ENCODE measurements around the gene POLE4. TPM values are rescaled to one million over a fixed set of nuclear protein-coding genes. Genes with fewer than 3 reads are reported as not detected.

POLE4 gene
- total and polyA plus RNA-seq, 9 of the 15 experiments (the other 6 are each of a cell fraction or from before 2014, with no cell fraction given) = 25.7 to 73.7 (median 57.3) TPM

DNA sequence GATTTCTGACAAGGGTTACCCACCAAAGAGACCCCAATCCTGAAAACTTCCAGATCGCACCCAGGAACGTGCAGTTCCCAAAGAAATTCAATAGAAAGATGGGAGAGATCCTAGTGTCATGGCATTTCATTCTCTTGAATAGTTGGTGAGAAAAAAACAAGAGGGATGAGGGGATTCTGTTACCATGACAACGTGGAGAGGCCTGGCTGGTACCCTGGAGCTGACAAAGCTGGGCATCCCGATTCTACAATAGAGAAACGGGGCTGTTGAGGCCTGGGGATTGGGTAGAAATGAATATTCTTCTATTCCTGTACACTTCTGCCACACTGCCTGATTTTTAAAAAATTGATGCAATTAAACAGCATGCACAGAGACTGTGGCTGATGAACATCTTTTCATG lies 41.0 kb downstream of the POLE4 start:
- DNase-seq (ENCODE audit: extremely low read depth in 1 of 4, low spot score in 3 of 4) (no peak), FAIRE-seq (no peak), ATAC-seq (no peak)
- H3K4me1 ChIP-seq (replicated peaks in 1 of 2; ENCODE audit: control insufficient read depth in 2 of 2, insufficient read depth in 2 of 2, low read length in 2 of 2) = no peaks in the 10 kb centered on the region
- intact Hi-C loops (cut with micrococcal nuclease) = no loop called here
- TF ChIP-seq, protein P1, sequence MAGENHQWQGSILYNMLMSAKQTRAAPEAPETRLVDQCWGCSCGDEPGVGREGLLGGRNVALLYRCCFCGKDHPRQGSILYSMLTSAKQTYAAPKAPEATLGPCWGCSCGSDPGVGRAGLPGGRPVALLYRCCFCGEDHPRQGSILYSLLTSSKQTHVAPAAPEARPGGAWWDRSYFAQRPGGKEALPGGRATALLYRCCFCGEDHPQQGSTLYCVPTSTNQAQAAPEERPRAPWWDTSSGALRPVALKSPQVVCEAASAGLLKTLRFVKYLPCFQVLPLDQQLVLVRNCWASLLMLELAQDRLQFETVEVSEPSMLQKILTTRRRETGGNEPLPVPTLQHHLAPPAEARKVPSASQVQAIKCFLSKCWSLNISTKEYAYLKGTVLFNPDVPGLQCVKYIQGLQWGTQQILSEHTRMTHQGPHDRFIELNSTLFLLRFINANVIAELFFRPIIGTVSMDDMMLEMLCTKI (IDR thresholded peaks at IDR 0.05; ENCODE audit: partially characterized antibody) = no peak
- peak; percentile 85 for TF ChIP-seq RFX1 (IDR thresholded peaks at IDR 0.05)
- no peak overlapping the region for H3K9ac ChIP-seq (ENCODE audit: insufficient read depth in 1 of 2, low read depth in 2 of 2, low read length in 2 of 2)
- no peak overlapping the region for H3K4me2 ChIP-seq (ENCODE audit: insufficient read depth, low read length)
- H3K79me2 ChIP-seq (ENCODE audit: control insufficient read depth, insufficient read depth, low read length) = no peaks in the 10 kb centered on the region
- H3K4me3 ChIP-seq = no peak overlapping the region
- in situ Hi-C loops (cut with MboI) = no loop called here
- CTCF ChIA-PET (ENCODE audit: low intra/inter-chr PET ratio) = no interaction called here
- 0% methylated on average over 5 of the region's 5 CpGs for WGBS (ENCODE audit: insufficient coverage, low coverage, missing lambda C conversion rate)
- no peaks in the 10 kb centered on the region for H3K27me3 ChIP-seq (ENCODE audit: control insufficient read depth in 2 of 2, insufficient read depth in 2 of 2, low read length in 2 of 2)
- no peak overlapping the region for H3K27ac ChIP-seq (ENCODE audit: extremely low read depth, low read depth, low read length)
- H3K36me3 ChIP-seq (ENCODE audit: control insufficient read depth, insufficient read depth, low read length) = no peaks in the 10 kb centered on the region
- H4K20me1 ChIP-seq (replicated peaks; ENCODE audit: control insufficient read depth, insufficient read depth, low read length) = no peaks in the 10 kb centered on the region
- no TSS peak for BruUV-seq (replicated peaks)
- no peaks in the 10 kb centered on the region for H3K9me3 ChIP-seq (replicated peaks; ENCODE audit: control insufficient read depth, insufficient read depth, low read depth, low read length)
- H2AFZ ChIP-seq (ENCODE audit: low read depth, low read length) = no peak overlapping the region
- H3K9me1 ChIP-seq (ENCODE audit: control insufficient read depth, insufficient read depth, low read length) = no peaks in the 10 kb centered on the region
- POLR2A ChIA-PET = no interaction called here

DNA sequence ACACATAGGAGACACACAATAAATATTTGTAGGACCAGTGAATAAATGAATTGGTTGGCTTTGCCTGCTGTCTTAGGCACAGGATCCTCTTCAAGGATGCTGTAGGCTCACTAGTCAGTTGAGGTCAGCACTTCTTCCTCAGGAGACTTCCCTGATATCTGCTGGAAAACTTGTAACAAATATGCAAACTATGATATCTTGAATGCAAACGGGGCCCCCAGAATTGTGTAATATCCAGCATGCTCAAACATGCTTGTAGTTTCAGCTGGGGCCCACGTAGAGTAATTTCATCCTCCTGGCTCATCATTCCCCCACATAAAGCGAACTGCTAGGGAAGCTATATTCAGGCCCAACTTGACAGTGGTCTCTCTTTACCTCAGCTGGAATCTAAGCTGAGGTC lies 43.6 kb downstream of the POLE4 start:
- ATAC-seq = no peak
- Histone ChIP-seq H3K27me3 (ENCODE audit: control insufficient read depth in 2 of 2, insufficient read depth in 2 of 2, low read length in 2 of 2) (no peaks in the 10 kb centered on the region), H3K4me3 (no peak overlapping the region), H3K9me3 (replicated peaks; ENCODE audit: control insufficient read depth, insufficient read depth, low read depth, low read length) (no peaks in the 10 kb centered on the region), H3K9me1 (ENCODE audit: control insufficient read depth, insufficient read depth, low read length) (no peaks in the 10 kb centered on the region), H3K4me1 (replicated peaks in 1 of 2; ENCODE audit: control insufficient read depth in 2 of 2, insufficient read depth in 2 of 2, low read length in 2 of 2) (no peaks in the 10 kb centered on the region), H2AFZ (ENCODE audit: low read depth, low read length) (no peak overlapping the region), H3K36me3 (ENCODE audit: control insufficient read depth, insufficient read depth, low read length) (no peaks in the 10 kb centered on the region), H3K9ac (ENCODE audit: insufficient read depth in 1 of 2, low read depth in 2 of 2, low read length in 2 of 2) (no peak overlapping the region), H4K20me1 (replicated peaks; ENCODE audit: control insufficient read depth, insufficient read depth, low read length) (no peaks in the 10 kb centered on the region), H3K4me2 (ENCODE audit: insufficient read depth, low read length) (no peak overlapping the region), H3K79me2 (ENCODE audit: control insufficient read depth, insufficient read depth, low read length) (no peaks in the 10 kb centered on the region), H3K27ac (ENCODE audit: extremely low read depth, low read depth, low read length) (no peak overlapping the region)
- TF ChIP-seq POLR2H (tag; IDR thresholded peaks at IDR 0.05; ENCODE audit: low read depth) (no peak), CEBPB (tag; IDR thresholded peaks at IDR 0.05) (0 out of 2 replicates have a peak, but pooled peaks have one; percentile 11)
- TF ChIP-seq, protein P2, sequence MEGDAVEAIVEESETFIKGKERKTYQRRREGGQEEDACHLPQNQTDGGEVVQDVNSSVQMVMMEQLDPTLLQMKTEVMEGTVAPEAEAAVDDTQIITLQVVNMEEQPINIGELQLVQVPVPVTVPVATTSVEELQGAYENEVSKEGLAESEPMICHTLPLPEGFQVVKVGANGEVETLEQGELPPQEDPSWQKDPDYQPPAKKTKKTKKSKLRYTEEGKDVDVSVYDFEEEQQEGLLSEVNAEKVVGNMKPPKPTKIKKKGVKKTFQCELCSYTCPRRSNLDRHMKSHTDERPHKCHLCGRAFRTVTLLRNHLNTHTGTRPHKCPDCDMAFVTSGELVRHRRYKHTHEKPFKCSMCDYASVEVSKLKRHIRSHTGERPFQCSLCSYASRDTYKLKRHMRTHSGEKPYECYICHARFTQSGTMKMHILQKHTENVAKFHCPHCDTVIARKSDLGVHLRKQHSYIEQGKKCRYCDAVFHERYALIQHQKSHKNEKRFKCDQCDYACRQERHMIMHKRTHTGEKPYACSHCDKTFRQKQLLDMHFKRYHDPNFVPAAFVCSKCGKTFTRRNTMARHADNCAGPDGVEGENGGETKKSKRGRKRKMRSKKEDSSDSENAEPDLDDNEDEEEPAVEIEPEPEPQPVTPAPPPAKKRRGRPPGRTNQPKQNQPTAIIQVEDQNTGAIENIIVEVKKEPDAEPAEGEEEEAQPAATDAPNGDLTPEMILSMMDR (IDR thresholded peaks at IDR 0.05 in 2 of 3, conservative IDR thresholded peaks at IDR 0.05 in 1 of 3; ENCODE audit: insufficient read depth in 2 of 3, low read depth in 1 of 3, low read length in 3 of 3) = no peak
- no peak for DNase-seq (ENCODE audit: extremely low read depth in 1 of 4, low spot score in 3 of 4)
- intact Hi-C loops (cut with micrococcal nuclease) = no loop called here
- FAIRE-seq = no peak
- no TSS peak for BruUV-seq (replicated peaks)
- POLR2A ChIA-PET = no interaction called here
- 2% methylated on average over 3 of the region's 3 CpGs for WGBS (ENCODE audit: insufficient coverage, low coverage, missing lambda C conversion rate)
- in situ Hi-C loops (cut with MboI) = no loop called here
- CTCF ChIA-PET (ENCODE audit: low intra/inter-chr PET ratio) = no interaction called here

All from K562 (cell line).